HK-2 (cell line): ENCODE data around the gene CDHR5.
"Not testable (repeated sequence)": the region's sequence is repeated elsewhere in the genome, so short reads cannot be mapped to it uniquely, and the experiment has no call there.

Experiments used
- DNase-seq: peaks from one replicate; pipeline ENCODE4 v3.0.0-alpha.2; 2018; ENCODE audit not compliant: unreplicated experiment

CDHR5 gene, protein sequence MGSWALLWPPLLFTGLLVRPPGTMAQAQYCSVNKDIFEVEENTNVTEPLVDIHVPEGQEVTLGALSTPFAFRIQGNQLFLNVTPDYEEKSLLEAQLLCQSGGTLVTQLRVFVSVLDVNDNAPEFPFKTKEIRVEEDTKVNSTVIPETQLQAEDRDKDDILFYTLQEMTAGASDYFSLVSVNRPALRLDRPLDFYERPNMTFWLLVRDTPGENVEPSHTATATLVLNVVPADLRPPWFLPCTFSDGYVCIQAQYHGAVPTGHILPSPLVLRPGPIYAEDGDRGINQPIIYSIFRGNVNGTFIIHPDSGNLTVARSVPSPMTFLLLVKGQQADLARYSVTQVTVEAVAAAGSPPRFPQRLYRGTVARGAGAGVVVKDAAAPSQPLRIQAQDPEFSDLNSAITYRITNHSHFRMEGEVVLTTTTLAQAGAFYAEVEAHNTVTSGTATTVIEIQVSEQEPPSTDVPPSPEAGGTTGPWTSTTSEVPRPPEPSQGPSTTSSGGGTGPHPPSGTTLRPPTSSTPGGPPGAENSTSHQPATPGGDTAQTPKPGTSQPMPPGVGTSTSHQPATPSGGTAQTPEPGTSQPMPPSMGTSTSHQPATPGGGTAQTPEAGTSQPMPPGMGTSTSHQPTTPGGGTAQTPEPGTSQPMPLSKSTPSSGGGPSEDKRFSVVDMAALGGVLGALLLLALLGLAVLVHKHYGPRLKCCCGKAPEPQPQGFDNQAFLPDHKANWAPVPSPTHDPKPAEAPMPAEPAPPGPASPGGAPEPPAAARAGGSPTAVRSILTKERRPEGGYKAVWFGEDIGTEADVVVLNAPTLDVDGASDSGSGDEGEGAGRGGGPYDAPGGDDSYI

DNA sequence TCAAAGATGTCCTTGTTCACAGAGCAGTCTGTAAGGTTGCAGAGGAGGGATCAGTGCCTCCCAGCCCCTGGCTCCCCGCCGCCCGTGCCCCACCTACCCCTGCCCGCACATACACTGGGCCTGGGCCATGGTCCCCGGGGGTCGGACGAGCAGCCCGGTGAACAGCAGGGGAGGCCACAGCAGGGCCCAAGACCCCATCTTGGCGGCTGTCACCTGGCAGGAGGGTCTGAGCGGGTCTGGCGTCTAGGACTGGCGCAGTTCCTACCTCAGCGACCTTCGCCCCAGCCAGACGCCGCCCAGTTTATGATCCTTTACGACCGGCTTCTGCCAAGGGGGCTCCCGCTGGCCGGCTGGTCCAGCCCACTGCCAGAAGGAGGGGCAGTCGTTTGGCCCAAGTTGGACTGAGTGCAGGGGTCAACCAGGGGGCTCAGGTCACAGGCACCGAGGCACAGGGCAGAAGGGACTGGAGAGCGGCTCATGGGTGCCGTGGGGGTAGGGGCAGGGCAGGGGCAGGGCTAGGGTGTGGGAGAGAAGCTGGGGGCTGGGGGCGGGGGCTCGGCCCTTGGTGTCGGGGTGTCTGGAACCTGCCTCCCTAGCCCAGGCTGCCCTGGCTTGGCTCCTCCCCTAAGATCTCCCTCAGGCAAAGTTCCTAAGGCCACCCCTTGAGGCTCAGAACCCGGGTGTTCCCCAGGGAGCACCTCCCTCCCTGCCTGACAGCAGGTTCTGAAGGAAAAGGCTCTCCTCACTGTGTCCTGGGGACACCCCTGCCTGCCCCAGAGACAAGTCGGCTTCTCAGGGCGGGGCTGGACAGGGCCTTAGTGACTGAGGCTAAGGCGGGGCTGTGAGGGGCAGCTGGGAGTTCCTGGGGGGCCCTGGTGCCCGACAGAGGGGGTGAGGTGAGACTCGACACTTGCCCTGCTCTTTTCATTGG lies at the start of gene CDHR5:
Gene CDHR5 (minus strand): TSS at position 251 of the 931 bp plus-strand sequence. CDS start 53 bp downstream, at position 198.
- no peak for DNase-seq

DNA sequence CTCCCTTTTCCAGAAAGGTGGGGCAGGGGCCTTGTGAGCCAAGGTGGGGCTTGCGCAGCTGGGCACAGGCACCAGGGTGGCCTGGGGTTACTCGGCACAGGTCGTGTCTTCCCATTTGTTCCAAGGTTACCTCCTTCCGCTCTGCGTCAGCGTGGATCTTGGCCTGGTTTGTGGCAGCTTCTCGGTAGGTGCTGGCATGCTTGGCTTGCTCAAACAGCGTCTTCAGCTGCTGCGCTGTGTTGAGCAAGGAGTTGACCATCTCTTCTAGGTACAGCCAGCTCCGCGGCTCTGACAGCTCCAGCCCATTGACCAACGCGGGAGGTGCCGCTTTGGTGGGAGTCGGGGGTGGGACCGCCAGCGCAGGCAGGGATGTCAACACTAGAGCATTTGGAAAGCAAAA lies 49.7 kb upstream of the CDHR5 start:
- no peak for DNase-seq

DNA sequence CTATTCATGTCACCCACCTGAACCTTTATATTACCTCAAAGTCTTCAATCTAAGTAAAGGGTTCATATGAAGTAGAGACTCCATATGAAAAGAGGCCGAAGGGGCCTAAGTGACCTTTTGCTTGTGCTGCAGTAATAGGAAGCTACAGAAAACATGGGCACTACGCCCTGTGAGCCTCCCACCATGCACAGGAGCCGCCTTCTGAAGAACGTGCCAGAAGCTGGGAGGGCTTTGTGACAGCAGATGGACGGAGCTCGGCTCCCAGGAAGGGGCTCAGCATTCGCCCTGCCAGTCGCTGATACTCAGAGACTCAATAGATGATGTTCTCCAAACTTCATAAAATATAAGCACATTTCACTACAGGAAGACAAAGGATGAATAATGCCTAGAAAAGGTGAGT lies 49.1 kb upstream of the CDHR5 start:
- DNase-seq, result no peak

DNA sequence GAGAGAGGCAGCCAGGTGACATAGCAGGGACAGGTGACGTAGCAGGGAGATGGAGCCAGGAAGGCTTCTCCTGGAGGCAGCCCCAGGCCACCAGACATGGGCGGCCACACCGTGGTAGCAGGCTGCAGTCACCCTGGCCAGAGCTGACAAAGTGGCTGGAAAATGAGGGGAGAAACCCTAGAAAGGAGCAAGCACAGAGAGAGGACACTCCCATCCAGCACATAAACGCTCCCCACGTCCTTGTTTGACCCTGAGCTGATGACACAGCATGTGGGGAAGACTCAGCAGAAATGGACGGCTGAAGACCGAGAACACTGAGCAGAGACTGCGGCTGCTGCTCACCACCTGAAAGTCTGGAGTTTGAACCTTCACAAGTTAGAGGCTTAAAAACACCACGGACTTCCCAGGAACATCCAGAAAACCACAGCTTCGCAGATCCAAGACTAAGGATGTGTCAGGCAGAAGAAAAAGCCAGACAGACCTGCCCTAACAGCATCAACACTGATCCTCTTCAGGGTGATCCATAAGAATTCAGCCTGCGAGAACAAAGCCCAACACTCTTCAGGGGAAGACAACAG lies 41.0 kb upstream of the CDHR5 start:
- no peak for DNase-seq

DNA sequence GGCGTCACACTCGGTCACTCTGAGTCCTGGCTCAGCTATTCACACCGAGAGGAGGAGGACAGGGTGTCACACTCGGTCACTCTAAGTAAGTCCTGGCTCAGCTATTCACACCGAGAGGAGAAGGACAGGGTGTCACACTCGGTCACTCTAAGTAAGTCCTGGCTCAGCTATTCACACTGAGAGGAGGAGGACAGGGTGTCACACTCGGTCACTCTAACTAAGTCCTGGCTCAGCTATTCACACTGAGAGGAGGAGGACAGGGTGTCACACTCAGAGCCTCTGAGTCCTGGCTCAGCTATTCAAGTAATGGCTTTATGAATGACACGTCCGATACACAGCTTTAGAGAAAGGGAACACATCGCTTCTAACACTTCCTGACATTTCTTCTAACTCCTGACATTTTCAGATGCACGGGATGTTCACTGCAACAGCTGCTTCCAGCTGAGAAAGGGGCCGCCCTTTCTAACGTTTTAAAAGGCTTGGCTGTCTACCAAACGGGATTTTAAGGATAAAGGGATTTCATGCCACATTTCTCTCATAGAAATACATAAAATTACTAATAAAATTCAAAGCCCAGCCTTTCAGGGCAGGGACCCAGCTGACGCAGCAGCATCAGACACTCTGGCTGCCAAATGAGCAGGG lies 40.4 kb upstream of the CDHR5 start:
- no peak for DNase-seq

DNA sequence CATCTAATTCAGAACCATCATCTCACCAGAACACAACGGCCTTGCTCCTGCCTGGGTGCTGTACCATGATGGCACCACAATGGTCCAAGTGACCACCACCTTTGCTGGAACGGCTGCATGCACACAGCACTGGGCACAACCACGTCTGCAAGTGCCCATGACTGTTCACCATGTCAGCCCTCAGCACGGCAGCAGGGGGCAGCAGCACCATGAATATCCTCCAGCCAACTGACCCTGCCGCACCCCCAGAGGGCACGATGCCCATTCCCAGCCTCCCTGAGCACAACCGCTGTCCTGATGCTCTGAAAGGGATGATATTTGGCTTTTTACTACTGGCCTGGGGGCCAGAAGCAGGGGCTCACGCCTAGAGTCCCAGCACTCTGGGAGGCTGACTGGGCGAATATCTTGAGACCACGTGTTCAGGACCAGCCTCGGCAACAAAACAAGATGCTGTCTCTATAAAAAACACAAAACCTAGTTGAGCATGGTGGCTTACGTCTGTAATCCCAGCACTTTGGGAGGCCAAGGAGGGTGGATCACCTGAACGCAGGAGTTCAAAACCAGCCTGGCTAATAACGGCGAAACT lies 38.0 kb upstream of the CDHR5 start:
- DNase-seq, result no peak

DNA sequence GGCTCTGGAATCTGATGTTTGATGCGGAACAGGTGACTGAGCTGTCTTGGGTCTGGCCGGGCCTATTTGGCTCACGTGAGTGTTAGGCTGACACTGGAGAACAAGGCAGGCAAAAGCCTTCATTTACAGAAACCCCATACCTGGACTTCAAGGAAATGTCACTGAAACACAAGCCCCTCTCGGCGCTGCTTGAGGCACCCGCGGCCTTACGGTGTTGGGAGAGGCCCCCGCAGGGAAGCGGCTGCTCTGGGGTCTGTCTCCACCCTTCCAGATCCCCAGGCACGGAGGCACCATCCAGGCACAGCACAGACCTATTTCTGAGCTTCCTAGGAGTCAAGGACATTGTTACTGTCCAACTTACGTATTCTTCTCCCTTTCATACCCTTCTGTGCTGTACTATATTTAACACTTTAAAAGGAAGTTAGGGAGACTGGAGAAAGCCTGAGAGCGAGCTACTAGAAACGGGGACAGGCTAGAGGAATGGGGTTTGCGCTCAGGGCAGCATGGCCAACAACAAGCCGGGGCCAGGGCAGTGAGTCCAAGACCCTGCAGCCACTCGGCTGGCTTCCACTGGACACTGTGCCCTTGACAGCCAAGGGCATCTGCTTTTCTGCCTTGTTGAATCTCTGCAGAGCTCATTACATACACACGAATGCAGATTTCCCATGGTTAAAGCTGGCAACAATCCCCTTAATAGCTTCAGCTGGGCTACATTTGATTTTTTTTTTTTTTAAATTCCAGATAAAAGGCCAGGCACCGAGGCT lies 36.1 kb upstream of the CDHR5 start:
- DNase-seq, result no peak

DNA sequence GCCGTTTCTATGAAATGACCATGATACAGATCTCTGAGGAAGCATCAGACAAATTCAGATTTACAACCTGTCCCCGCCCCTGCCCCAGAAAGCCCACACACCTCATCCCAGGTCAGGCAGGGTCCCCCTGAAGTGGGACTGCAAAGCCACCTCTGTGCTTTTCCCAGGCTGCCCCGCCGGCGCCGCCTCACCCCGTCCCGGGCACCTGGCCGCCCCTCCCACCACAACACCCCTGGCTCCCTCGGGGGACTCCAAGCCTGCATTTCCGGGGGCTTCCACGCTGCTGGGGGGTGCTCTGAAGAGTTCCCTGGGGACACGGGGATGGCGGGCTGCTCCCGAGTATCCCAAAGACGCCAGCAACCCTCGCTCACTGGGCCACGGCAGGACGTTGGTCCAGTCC lies 35.5 kb upstream of the CDHR5 start:
- no peak for DNase-seq

DNA sequence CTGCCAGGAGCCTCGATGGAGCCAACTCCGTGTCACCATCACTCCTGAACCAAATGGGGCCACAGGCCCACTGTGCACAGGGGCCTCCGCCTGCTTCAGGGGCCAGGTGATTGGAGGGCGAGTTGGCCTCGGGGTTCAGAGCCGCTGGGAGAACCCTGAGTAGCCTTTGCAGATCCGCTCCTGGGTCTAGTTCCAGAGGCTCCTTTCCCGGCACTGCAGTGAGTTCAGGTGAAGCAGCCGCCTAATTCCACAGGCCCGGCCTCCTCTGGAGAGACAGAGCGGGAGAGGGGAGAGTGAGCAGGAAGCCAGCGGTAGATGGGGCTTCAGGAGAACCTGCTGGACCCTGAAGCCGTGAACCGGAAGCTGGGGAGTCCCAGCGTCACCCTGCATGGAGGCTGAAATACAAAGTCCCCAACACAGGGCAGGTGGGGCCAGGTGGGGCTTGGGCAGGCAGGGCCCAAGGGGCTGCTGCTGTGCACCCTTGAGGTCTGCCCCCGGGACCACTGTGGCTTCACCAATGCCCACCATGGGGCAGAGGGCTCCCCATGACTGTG lies 34.9 kb upstream of the CDHR5 start:
- DNase-seq, result no peak

DNA sequence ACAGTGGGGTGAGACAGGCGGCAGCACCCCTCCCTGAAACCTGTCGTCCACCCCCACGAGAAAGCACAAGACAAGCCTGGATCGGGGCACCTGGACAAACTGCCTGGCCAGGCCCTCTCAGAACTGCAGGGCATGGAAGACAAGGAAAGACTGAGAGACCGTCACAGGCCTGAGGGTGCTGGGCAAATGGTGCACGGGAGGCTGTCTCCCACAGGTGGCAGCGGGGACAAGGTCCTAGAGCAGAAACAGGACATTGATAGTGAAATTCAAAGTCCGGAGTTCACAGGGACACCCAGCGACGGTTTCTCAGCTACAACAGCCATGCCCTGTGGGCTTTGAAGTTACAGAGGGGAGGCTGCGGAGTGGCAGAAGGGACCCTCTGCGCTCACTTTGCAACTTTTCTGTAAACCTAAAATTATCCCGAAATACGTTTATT lies 33.0 kb upstream of the CDHR5 start:
- no peak for DNase-seq

DNA sequence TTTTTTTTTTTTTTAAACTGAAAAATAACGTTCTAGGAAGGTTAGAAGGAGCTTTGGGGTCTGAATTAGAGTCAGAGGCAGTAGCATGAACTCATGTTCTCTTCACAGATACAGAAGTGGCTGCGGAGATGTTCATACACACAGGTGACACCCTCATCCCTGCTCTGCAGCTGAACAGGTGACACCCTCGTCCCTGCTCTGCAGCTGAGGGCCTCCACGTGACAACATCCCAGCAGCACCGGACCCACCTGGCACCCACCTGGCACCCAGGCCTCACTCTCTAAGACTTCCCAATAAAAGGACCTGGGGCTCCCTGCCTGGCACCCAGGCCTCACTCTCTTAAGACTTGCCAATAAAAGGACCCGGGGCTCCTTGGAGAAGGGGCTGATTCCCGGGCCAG lies 32.1 kb upstream of the CDHR5 start:
- no peak for DNase-seq

DNA sequence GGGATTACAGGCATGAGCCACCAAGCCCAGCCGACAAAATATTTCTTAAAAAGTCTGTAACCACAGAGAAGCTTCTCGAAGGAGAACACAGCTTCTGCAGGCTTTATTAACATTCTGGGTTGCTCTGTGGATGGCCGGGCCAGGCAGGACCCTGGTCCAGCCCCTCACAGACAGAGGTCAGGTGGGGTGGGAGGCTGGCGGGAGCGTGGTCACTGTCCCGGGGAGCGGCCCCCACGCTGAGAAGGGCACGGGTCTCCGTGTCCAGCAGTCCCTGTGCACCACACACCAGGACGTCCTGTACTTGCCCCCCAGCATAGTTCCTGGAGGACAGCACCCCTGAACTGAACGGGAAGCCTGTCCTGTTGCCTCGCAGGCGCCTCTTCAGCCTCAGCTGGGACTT lies 31.7 kb upstream of the CDHR5 start:
- DNase-seq, result no peak

DNA sequence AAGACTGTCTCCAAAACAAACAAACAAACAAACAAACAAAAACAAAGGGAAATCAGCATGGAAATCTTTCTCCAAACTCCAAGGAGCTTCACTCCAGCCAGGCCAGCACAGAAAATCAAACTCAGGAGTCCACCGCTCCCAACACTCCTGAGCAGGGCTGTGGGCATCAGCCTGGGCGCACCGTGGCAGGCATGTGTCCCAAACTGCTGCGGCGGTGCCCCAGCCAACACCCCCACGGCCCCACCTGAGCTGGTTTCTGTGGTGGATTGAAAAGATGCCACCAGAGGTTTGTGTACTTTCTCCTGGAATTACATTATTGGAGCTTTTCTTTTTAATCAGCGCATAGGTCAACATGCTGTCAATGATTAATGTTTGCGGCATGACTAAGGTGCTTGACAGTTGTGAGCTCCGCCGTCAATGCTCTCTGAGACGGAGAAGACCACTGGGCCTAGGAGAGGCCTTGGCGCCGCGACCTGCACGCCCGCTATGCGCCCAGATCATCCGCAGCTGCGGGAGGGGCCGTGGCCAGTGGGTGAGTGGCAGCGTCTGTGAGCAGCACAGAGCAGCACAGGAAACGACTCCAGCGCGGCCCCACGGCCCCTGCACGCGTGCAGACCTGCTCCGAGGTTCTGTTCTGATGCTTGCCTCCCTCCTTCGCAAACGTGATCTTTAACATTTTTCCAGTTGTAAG lies 30.4 kb upstream of the CDHR5 start:
- DNase-seq, result peak; percentile 76

DNA sequence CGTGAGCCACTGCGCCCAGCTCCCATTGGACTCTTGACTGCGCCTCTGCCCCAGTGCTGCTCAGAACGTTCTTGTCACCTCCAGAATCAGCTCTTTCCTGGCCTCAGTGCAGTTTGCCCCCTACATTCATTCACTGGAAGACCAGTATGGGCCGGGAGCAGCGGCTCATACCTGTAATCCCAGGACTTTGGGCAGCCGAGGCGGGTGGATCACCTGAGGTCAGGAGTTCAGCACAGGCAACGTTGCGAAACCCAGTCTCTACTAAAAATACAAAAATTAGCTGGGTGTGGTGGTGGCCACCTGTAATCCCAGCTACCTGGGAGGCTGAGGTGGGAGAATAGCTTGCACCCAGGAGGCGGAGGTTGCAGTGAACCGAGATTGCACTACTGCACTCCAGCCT lies 29.7 kb upstream of the CDHR5 start:
- not testable (repeated sequence) for DNase-seq

DNA sequence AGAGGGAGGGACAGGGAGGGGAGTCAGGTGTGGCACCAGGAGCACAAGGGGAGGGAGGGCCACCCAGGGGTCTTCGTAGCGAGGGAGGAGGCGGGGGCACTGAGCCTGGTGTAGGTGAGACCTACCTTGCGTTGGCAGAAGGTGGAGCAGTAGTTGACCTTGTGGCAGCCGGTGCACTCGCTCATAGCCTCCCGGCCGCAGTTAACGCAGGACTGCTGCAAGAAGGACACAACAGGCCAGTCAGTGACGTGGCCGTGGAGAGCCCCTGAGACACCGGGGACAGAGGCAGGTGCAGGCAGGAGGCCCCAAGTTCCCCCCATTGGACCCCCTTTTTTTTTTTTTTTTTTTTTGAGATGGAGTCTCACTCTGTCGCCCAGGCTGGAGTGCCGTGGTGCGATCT lies 29.1 kb upstream of the CDHR5 start:
- no peak for DNase-seq

DNA sequence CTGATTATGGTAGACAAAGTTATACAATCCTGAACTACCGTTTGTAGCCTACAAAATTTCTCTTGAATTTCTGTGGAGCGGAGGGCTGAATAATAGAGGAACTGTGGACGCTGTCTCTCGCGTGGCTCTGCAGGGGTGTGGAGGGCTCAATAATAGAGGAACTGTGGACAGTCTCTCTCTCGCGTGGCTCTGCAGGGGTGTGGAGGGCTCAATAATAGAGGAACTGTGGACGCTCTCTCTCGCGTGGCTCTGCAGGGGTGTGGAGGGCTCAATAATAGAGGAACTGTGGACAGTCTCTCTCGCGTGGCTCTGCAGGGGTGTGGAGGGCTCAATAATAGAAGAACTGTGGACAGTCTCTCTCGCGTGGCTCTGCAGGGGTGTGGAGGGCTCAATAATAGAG lies 28.4 kb upstream of the CDHR5 start:
- not testable (repeated sequence) for DNase-seq

DNA sequence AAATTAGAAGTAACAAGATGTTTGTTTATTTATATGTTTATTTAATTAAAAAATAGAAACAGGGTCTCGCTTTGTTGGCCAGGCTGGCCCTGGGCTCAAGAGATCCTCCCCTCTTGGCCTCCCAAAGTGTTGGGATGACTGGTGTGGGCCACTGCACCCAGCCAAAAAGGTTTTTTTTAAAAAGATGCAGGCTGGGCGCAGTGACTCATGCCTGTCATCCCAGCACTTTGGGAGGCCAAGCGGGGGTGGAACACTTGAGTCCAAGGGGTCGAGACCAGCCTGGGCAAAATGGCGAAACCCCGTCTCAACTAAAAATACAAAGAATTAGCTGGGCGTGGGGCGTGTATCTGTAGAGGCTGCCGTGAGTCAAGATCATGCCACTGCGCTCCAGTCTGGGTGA lies 25.7 kb upstream of the CDHR5 start:
- no peak for DNase-seq

DNA sequence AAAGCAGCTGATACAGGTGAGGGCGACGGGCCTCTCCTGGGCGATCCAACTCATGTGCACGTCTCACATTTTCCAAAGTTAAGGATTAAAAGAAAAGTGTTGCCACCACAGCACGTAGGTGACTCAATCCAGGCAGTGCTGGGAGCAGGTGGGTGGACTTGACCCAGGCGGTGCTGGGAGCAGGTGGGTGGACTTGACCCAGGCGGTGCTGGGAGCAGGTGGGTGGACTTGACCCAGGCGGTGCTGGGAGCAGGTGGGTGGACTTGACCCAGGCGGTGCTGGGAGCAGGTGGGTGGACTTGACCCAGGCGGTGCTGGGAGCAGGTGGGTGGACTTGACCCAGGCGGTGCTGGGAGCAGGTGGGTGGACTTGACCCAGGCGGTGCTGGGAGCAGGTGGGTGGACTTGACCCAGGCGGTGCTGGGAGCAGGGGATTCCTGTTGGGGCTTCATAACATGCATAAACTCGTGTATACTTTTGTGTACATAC lies 23.0 kb upstream of the CDHR5 start:
- DNase-seq, result not testable (repeated sequence)

DNA sequence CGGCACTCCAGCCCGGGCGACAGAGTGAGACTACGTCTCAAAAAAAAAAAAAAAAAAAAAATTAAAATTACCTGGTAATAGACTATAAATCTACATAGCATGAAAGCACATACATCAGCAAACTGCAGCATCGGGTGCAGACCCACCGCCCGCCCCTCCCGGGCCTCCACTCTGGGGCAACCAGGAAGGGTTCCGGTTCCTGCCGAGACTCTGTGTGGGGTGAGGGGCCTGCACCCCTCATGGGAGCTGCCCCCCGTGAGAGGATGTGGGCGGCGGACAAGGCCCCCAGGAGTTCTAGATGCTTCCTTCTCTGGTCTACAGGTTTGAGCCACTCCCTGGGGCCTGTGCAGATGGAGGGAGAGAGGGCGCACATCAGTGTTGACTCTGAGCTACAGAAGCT lies 21.5 kb upstream of the CDHR5 start:
- no peak for DNase-seq
